ELF-1 (cell line): ENCODE results near the gene EPS8.

ENCODE experiments used
- DNase-seq: peaks from one replicate; pipeline ENCODE4 v3.0.0-alpha.2; 2016; ENCODE audit warnings: low read depth, low spot score

EPS8 gene

GRCh38 chr12:15602051-15602672 lies 187.0 kb downstream of the EPS8 start:
- no peak for DNase-seq

DNA sequence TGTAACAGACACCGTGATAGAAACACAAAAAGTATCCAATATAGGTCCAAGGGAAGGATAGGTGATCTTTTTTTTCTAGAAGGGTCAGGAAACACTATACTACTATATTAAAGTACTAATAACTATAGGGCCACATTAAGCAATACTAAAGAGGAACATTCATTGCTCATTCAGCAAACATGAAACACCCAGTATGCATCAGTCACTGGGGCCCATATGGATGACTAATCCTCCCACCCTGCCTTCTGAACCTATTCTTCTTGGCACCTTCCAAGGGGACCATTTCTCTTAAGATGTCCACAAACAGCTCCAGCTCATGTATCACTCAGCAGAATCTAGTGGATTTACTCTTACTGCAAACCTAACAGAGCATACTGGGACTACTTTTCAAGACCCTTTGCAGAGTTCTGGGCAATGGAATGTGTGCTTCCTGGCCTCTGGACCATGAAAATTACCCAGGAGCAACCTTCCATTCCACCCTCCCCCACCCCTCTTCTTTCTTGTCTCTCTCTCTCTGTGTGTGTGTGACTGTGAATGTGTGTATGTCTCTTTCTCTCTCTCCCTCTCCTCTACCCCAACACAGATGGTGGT lies 187.9 kb downstream of the EPS8 start:
- DNase-seq = no peak

DNA sequence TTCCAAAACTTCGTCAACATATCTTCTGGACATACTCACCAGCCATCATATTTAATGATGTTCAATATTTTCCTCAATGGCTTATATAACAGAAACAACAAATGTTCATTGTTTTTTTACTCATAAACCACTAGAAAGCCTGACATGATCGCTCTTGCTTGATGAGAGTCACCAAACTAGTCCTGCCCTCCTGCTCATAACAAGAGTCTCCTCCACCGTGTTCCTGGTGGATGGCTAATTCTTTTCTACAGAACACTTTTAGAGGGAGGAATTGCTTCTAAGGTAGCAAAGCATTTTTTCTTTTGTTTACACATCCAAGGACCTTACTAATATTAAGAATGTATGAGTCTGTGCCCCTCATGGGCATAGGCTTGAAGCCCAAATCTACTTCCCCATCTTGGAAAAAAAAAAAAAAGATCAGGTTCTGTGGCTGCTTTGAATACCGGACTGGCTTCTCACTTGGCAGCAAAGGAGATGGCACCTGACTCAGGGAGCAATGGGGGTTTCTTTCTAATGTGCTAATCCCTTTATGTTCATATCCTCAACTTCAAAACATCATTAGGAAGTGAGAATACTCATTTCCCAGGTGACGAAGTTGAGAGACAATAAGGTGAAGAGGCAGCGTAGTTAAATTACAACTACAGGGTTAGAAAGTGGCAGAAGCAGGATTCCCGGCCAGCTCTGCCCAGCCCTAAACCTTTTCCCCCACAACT lies 188.8 kb downstream of the EPS8 start:
- no peak for DNase-seq

- no peak for DNase-seq
Measured at GRCh38 chr12:15599266-15600037, 189.7 kb downstream of the EPS8 start.

- DNase-seq = no peak
Measured at GRCh38 chr12:15597125-15597830, 191.9 kb downstream of the EPS8 start.

GRCh38 chr12:15596174-15596573 lies 193.0 kb downstream of the EPS8 start:
- no peak for DNase-seq

- peak; percentile 7 for DNase-seq
Measured at GRCh38 chr12:15592934-15593333, 196.3 kb downstream of the EPS8 start.

GRCh38 chr12:15591811-15592210 lies 197.4 kb downstream of the EPS8 start:
- no peak for DNase-seq

GRCh38 chr12:15590180-15590826 lies 198.9 kb downstream of the EPS8 start:
- DNase-seq = peak; percentile 71

DNA sequence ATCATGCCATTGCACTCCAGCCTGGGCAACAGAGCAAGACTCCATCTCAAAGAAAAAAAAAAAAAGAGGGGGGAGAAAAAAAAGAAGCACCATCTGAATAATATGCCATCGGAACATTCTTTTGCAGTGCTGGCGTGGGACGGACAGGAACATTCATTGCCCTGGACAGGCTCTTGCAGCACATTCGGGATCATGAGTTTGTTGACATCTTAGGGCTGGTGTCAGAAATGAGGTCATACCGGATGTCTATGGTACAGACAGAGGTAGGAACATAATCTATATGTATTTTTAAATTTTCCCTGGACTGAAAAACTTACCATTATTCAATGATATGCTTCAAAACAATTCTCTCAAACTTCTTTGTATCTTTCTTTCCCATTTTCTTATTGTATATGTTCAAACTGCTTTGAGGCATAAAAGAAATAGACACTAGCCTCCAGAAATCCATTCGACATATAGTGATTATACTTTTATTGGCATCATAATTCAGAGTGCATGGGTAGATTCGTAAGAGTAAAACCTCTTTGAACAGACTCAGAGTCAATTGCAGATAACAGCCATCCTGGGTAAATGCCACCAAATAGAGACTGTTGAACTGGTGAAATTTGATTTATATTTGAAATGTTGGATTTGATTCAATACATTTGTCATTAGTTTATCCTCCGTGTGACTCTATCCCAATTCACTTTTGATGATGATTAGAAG lies 199.7 kb downstream of the EPS8 start:
- no peak for DNase-seq

DNA sequence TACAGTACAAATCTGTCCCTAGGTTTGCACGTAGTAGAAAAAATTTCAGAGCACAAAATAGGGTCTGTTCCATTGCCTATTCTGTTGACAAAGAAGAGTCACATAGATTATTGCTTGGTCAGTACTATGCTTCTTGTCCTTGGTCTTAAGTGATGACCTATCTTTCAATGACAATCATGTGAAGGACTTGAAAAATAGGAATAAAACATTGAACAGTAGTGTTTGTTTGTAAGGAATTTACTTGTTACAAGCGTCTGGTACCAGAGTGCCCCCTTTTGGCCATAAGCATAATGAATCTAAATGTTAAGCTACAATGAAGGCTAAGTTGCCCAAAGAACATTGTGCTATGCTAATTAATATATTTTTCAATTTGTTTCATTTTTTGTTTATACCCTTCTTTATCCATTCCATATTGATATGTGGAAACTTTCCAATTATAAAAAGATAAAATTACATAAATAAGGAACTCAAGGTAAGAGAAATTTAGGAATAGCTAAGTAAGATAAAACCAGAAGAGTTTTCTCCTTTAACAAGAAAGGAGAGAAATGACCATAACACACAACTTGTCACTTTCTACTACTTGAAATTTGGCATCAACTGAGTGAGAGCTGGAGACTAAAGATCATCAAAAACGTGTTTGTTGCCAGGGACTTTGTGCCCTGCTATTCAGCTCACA lies 204.7 kb downstream of the EPS8 start:
- no peak for DNase-seq

- no peak for DNase-seq
Measured at GRCh38 chr12:15583804-15584203, 205.4 kb downstream of the EPS8 start.

GRCh38 chr12:15581006-15581405 lies 208.2 kb downstream of the EPS8 start:
- DNase-seq = no peak

DNA sequence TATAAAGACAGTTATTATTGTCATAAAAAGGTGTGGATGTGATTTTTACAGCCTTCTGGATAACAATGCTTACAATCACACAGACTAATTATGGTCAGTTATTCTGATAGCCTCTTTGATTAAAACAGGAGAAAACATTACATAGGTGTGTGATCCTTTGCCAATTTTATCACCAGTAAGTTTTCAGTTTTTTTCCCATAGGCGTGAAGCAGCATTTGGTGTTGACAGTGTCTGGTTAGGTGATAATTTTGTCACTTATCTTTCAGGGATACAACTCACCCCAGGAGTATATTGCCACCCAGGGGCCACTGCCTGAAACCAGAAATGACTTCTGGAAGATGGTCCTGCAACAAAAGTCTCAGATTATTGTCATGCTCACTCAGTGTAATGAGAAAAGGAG lies 208.8 kb downstream of the EPS8 start:
- no peak for DNase-seq

DNA sequence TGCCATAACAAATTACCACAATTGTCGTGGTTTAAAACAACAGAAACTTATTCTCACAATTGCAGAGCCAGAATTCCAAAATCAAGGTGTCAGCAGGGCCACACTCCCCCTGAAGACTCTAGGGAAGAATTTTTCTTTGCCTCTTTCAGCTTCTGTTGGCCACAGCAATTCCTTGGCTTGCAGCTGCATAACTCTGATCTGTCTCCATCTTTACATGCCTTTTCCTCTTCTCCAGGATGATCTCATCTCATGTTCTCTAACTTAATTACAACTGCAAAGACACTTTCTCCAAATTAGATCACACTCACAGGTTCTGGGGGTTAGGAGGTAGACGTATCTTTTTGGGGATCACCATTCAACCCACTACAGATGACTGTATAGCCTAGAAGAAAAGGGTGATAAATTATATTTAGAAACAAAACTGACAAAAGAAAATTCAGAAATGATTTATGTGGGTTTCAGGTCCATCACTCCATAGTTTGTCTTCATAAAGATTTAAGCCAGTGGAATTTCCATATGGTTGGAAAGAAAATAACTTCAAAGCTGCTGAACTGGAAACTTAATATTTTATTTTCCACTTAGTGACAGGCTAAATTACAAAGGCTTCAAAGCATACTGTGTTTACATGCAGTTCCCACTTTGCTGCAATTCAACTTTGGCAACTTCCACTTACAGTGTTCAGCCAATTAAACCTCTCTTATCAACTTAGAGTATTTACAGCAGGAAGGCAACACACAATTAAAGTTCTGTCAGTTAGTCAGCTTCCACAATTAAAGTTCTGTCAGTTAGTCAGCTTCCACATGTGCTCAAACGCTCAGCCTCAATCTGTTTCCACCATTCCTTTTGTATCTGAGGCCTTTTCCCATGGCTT lies 213.3 kb downstream of the EPS8 start:
- no peak for DNase-seq

GRCh38 chr12:15574353-15574752 lies 214.8 kb downstream of the EPS8 start:
- no peak for DNase-seq
